ENCODE data around the gene PIEZO1.

DNA sequence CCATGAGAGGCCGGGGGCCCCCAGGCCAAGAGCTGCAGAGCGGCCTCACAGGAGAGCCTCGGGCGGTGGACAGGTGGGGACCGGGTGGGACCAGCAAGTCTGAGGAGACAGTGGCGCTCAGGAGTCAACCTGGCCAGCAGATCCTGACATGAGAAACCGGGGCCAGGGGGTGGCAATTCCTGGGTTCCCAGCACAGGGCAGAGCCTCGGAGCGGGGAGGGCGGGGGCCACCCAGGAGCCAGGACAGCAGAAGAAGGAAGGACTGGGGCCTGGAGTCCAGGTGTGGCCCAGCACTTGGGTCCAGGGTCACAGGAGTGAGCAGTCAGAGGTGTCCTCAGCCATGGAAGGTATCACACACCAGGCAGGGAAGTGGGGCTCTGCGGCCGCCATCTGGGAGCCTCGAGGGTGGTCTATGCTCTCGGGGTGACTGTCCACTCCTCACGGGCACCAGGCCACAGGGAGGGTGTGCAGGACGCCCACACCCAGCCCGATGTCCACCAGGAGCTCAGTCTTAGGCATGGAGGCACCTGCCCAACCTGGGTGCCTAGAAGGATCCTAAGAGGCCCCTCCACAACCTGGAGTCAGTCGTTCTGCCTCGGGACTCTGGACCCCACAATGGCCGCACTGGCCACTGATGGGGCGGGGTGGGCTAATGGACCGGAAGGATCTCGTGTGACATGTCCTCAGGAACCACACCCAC lies 29.1 kb downstream of the PIEZO1 start:
- TF ChIP-seq, protein P1, sequence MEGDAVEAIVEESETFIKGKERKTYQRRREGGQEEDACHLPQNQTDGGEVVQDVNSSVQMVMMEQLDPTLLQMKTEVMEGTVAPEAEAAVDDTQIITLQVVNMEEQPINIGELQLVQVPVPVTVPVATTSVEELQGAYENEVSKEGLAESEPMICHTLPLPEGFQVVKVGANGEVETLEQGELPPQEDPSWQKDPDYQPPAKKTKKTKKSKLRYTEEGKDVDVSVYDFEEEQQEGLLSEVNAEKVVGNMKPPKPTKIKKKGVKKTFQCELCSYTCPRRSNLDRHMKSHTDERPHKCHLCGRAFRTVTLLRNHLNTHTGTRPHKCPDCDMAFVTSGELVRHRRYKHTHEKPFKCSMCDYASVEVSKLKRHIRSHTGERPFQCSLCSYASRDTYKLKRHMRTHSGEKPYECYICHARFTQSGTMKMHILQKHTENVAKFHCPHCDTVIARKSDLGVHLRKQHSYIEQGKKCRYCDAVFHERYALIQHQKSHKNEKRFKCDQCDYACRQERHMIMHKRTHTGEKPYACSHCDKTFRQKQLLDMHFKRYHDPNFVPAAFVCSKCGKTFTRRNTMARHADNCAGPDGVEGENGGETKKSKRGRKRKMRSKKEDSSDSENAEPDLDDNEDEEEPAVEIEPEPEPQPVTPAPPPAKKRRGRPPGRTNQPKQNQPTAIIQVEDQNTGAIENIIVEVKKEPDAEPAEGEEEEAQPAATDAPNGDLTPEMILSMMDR (IDR thresholded peaks at IDR 0.05): no peak
- no peak for TF ChIP-seq POLR2A (IDR thresholded peaks at IDR 0.05)
- TF ChIP-seq EP300 (IDR thresholded peaks at IDR 0.05): no peak
- TF ChIP-seq POLR2AphosphoS5 (IDR thresholded peaks at IDR 0.05): no peak
